ENCODE data around the gene LRP1-AS.

The LRP1-AS gene

GRCh38 chr12:57179331-57180086, 32.1 kb upstream of the LRP1-AS start:
- no peak for DNase-seq

- DNase-seq: no peak
Observed at GRCh38 chr12:57178213-57178612, 30.8 kb upstream of the LRP1-AS start.

GRCh38 chr12:57177354-57177753, 29.9 kb upstream of the LRP1-AS start:
- no peak for DNase-seq

GRCh38 chr12:57176846-57177245, 29.4 kb upstream of the LRP1-AS start:
- no peak for DNase-seq

- DNase-seq: no peak
Observed at GRCh38 chr12:57176139-57176477, 28.7 kb upstream of the LRP1-AS start.

DNA sequence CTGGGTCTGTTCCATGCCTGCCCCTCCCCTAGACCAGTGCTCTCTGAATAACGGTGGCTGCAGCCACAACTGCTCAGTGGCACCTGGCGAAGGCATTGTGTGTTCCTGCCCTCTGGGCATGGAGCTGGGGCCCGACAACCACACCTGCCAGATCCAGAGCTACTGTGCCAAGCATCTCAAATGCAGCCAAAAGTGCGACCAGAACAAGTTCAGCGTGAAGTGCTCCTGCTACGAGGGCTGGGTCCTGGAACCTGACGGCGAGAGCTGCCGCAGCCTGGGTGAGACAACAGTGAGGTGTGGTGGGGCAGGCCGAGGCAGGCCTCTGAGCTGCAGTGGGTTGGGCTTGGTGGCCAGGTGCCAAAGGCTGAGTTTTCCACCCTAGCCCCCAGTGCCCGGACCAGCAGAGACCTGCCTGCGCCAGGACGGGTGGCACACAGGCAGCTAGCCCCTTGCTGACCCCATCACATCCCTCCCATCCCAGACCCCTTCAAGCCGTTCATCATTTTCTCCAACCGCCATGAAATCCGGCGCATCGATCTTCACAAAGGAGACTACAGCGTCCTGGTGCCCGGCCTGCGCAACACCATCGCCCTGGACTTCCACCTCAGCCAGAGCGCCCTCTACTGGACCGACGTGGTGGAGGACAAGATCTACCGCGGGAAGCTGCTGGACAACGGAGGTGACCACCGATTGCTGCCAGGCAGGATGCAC, 28.2 kb upstream of the LRP1-AS start:
- peak; percentile 35 for DNase-seq

- no peak for DNase-seq
Observed at GRCh38 chr12:57173683-57174082, 26.3 kb upstream of the LRP1-AS start.

DNA sequence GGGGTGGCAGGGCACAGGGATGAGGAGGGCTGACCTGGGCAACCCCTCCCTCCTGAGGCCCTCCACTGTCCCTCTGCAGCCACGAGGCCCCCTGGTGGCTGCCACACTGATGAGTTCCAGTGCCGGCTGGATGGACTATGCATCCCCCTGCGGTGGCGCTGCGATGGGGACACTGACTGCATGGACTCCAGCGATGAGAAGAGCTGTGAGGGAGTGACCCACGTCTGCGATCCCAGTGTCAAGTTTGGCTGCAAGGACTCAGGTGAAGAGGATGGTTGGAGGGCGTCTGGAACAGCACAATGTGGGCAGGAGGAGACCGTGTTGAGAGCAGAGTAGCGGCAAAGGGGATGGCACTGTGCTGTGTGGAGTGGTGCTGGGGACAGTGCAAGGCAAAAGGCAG, 25.7 kb upstream of the LRP1-AS start:
- no peak for DNase-seq

DNA sequence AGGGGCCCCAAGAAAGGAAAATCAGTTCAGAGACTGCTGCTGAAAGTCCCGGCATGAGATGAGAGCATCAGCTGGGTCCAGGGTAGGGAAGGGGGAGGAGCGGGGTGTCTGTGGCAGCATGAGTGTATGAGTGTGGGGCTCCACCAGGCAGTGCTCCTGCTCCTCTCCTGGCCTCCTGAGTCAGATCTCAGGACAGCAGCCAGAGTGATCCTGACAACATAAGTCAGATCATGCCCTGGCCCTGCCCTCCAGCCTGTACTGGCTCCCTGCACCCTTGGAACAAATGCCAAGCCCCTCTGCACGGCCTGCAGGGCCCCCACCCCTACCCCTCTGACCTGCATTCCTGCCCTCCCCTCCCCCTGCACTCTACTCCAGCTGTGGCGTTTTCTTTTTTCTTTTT, 24.2 kb upstream of the LRP1-AS start:
- peak; percentile 49 for DNase-seq

- no peak for DNase-seq
Observed at GRCh38 chr12:57170927-57171326, 23.5 kb upstream of the LRP1-AS start.

DNA sequence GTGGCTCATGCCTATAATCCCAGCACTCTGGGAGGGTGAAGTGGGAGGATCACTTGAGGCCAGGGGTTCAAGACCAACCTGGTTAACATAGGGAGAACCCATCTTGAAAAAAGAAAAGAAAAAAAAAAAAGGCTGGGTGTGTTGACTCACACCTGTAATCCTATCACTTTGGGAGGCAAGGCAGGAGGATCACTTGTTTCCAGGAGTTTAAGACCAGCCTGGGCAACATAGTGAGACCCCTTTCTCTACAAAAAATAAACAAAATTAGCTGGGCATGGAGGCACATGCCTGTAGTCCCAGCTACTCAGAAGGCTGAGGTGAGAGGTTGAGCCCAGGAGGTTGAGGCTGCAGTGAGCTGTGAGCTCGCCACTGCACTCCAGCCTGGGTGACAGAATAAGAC, 23.0 kb upstream of the LRP1-AS start:
- no peak for DNase-seq

DNA sequence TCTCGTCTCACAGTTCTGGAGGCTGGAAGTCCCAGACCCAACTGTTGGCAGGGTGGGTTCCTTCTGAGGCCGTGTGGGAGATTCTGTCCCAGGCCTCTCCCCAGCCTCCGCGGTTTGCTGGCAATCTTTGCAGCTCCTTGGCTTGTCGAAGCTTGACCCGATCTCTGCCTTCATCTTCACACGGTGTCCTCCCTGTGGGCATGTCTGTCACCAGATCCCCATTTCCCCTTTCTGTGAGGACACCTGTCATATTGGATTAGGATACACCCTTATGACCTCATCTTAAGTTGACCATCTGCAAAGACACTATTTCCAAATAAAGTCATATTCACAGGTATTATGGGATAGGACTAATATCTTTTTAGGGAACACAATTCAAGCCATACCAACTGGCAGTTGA, 22.6 kb upstream of the LRP1-AS start:
- DNase-seq: no peak

DNA sequence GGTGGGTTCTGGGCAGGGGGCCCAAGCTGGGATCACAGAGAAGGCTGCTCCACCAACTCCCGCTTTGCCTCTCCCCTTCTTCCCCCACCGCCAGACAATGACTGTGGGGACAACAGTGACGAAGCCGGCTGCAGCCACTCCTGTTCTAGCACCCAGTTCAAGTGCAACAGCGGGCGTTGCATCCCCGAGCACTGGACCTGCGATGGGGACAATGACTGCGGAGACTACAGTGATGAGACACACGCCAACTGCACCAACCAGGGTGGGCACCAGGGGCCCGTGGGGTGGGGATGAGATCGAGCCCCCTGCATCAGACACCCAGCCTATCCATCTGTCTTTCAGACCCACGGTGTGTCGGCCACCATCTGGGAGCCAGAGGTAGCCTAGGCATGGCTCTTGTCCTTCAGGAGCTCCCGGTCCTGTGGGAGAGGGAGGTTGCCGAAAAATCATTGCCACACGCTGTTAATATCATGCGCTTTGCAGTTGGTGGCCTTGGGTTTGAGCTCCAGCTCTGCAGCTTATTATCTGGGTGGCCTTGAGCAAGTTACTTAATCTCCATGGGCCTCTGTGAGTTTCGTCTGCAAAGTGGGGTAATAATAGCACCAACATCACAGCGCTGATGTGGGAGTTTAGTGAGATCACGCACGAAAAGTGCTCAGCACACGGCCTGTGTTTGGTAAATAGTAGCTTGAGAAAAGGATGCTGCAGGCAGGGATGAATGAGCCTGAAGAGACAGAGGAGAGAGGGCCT, 21.8 kb upstream of the LRP1-AS start:
- DNase-seq: no peak

DNA sequence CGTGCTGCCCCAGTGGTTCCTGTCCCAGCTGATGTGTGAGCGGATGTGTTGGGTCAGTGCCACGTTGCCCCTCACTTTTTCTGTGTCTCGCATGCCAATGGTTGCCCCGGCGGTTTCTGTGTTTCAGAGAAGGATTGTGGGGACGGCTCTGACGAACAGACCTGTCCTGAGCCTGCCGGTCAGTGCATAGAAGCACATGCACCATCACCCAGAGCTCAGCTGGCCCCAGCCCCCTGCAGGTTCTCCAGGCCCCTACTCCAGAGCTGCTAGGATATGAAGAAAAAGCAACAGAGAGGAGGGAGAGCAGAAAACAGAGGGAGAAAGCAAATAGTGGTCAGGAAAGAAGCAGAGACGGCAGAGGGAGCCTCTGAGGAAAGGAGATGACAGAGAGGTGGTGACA, 20.6 kb upstream of the LRP1-AS start:
- DNase-seq: no peak

DNA sequence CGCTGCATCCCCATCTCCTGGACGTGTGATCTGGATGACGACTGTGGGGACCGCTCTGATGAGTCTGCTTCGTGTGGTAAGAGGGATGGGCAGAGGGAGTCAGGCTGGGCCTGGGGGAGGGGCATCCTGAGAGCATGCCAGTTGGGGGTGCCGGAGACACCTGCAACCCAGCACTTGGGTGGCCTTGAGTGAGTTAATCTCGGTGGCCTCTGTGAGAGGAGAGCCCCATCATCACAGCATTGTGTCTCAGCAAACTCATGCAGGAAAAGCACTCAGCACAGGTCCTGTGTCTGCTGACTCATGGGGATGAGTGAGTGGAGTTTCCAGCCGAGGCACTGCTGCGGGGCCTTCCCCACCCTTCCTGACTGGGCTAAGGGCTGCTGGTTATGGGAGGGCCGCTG, 19.6 kb upstream of the LRP1-AS start:
- DNase-seq: peak; percentile 36

- no peak for DNase-seq
Observed at GRCh38 chr12:57165741-57166140, 18.3 kb upstream of the LRP1-AS start.

DNA sequence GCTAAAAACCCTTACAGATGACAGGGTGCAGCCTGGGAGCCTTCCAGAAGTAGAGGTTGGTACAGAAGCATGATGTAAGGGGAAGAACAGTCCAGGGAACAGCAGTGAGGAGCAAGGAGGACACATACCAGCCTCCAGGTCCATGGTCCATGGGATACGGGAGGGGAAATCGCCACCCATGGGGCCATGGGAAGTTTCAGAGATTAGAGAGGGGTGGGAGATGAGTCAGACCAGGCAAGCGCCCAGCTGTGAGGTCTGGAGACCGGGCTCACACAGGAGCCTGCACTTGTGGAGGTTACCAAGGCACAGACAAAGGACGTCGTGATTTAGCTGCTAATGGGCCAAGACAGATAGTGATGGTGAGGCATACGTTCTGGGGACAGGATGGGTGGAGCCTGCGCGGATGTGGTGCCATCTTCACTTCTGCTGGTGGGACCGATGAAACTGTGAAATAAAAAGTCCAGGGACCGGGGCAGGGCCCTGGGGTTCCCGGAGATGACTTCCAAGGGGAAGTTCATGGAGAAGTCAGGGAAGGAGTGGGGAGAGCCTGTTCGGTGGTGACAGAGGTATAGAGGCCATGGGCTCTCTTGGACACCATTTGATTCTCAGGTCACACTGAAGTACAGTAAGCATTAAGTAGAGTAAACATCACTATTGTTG, 17.7 kb upstream of the LRP1-AS start:
- no peak for DNase-seq

DNA sequence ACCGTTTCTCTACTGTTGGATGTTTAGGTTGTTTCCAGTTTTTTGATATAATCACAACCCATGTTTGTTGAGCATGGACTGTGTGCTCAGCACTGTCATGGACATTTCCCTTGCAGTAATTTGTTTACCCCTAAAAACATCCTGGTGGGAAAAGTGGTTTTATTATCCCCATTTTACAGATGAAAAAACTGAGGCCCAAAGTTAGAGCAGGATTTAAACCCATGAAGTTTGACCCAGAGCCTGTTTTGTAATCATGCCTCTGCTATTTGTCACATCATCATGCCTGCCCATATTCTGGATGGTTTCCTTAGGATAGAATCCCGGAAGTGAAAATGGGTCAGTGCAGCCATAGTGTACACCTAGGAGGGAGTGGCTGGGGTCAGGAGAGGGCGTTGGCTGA, 17.0 kb upstream of the LRP1-AS start:
- DNase-seq: no peak

DNA sequence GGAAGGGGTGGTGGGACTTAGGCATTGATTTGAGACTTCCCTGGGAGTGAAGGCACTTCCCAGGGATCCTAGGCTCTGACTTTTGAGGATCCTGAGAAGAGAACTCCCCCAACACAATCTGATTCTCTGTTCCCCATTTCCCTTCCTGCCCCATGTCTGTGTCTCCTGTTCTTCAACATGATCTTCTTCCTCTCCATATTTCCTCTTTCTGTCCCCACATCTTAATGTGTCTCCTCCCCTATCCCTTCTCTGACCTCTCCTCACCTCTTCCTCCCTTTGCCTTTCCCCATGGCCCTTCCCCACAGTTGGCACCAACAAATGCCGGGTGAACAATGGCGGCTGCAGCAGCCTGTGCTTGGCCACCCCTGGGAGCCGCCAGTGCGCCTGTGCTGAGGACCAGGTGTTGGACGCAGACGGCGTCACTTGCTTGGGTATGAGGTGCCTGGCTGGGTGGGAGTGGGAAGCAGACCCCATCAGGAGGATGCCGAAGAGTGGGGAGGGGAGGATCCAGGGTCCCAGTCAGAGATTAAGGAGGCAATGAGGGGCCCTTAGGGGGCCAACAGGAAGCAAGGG, 15.2 kb upstream of the LRP1-AS start:
- no peak for DNase-seq

GRCh38 chr12:57161491-57161890, 14.1 kb upstream of the LRP1-AS start:
- DNase-seq: no peak

- DNase-seq: no peak
Observed at GRCh38 chr12:57160741-57161140, 13.3 kb upstream of the LRP1-AS start.

GRCh38 chr12:57160040-57160439, 12.6 kb upstream of the LRP1-AS start:
- no peak for DNase-seq

- no peak for DNase-seq
Observed at GRCh38 chr12:57159311-57159710, 11.9 kb upstream of the LRP1-AS start.
